ENCODE results near the gene THSD4.

THSD4 gene

DNA sequence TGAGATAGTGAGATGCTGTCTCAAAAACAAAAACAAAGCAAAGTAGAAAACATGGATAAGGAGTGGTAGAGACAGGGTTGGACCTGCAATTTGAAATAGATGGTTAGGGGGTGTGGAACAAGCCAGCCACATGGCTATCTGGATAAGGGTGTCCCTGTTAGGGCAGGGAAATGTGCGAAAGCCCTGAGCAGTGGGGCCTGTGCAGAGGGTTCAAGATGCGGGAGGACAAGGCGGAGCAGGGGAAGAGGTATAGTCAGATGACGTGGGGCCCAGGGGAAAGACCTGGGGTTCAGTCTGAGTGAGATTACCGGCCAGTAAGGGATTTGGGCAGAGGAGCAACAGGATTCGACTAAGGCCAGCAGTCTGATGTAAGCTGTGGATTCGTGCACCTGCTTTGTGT lies 676.7 kb downstream of the THSD4 start:
- H3K4me3 ChIP-seq (ENCODE audit: low read depth in 1 of 2, low read length in 2 of 2): no peak overlapping the region
- H3K36me3 ChIP-seq (ENCODE audit: insufficient read depth, low read length): no peaks in the 10 kb centered on the region
- H3K27ac ChIP-seq (ENCODE audit: low read depth, low read length): no peak overlapping the region
- no peaks in the 10 kb centered on the region for H3K27me3 ChIP-seq (ENCODE audit: control insufficient read depth in 1 of 2, insufficient read depth in 2 of 2, low read length in 2 of 2)
- H3K4me1 ChIP-seq (ENCODE audit: insufficient read depth, low read length): no peaks in the 10 kb centered on the region
- H3K9me3 ChIP-seq (ENCODE audit: low read length): no peaks in the 10 kb centered on the region
- H3K9ac ChIP-seq (ENCODE audit: low read length): no peak overlapping the region

DNA sequence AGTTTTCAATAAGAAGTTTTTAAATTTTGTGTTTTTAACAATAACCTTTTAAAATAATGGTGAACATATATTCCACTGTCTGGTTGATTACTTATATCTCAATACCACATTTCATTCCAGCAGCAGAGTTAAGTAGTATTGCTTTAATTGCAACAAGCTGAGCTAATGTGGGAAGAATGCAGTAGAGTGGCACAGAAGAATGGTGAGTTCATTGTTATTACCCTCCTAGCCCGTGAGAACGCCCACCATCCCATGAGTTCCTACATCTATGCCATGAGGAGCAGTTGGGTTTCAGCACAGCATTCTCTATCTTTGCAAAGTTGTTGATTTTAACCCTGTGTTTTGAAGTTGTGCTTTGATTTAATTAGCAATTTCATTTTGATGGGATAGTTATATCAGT lies 677.2 kb downstream of the THSD4 start:
- H3K9me3 ChIP-seq (ENCODE audit: low read length): no peaks in the 10 kb centered on the region
- H3K9ac ChIP-seq (ENCODE audit: low read length): no peak overlapping the region
- no peaks in the 10 kb centered on the region for H3K27me3 ChIP-seq (ENCODE audit: control insufficient read depth in 1 of 2, insufficient read depth in 2 of 2, low read length in 2 of 2)
- no peak overlapping the region for H3K27ac ChIP-seq (ENCODE audit: low read depth, low read length)
- no peaks in the 10 kb centered on the region for H3K4me1 ChIP-seq (ENCODE audit: insufficient read depth, low read length)
- no peak overlapping the region for H3K4me3 ChIP-seq (ENCODE audit: low read depth in 1 of 2, low read length in 2 of 2)
- H3K36me3 ChIP-seq (ENCODE audit: insufficient read depth, low read length): no peaks in the 10 kb centered on the region

DNA sequence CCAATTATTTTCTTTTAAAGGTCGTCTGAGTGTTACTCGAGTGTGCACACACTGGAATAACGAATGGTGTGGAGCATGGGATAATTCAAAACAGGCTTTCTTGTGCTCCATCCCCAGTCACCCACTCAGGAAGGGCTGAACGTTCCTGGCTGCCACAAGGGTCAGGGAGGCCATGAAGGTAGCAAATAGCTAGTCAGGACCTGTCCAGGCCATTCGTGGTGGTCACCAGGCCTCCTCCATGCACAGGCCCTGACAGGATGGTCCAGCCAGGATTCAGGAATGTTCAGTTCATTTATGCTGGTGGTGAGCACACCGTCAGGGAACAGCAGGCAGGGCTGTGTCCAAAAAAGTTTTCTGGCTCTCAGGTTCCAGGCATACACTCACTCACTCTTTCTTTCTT lies 683.4 kb downstream of the THSD4 start:
- no peaks in the 10 kb centered on the region for H3K4me1 ChIP-seq (ENCODE audit: insufficient read depth, low read length)
- H3K9ac ChIP-seq (ENCODE audit: low read length): no peak overlapping the region
- no peaks in the 10 kb centered on the region for H3K36me3 ChIP-seq (ENCODE audit: insufficient read depth, low read length)
- H3K27ac ChIP-seq (ENCODE audit: low read depth, low read length): no peak overlapping the region
- H3K9me3 ChIP-seq (ENCODE audit: low read length): no peaks in the 10 kb centered on the region
- no peaks in the 10 kb centered on the region for H3K27me3 ChIP-seq (ENCODE audit: control insufficient read depth in 1 of 2, insufficient read depth in 2 of 2, low read length in 2 of 2)
- no peak overlapping the region for H3K4me3 ChIP-seq (ENCODE audit: low read depth in 1 of 2, low read length in 2 of 2)

DNA sequence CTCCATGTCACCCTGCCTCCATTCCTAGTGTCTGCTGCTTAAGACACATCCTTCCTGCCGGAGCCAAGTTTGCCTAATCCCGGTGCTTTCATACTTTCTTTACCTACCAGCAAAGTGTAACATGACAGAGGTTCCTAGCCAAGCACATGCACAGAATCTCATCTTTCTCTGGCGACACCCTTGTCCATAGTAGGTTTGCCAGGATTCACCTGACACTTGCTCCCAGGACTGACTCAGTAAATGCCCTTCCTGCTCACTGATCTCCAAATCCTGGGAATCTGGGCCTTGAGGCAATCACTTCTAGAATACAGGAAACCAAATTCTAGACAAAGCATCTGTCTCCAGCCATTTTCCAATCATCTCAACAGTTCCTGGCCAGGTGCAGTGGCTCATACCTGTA lies 684.9 kb downstream of the THSD4 start:
- Histone ChIP-seq H3K36me3 (ENCODE audit: insufficient read depth, low read length) (no peaks in the 10 kb centered on the region), H3K4me3 (ENCODE audit: low read depth in 1 of 2, low read length in 2 of 2) (no peak overlapping the region), H3K27ac (ENCODE audit: low read depth, low read length) (no peak overlapping the region), H3K9me3 (ENCODE audit: low read length) (no peaks in the 10 kb centered on the region), H3K27me3 (ENCODE audit: control insufficient read depth in 1 of 2, insufficient read depth in 2 of 2, low read length in 2 of 2) (no peaks in the 10 kb centered on the region), H3K9ac (ENCODE audit: low read length) (no peak overlapping the region), H3K4me1 (ENCODE audit: insufficient read depth, low read length) (no peaks in the 10 kb centered on the region)

DNA sequence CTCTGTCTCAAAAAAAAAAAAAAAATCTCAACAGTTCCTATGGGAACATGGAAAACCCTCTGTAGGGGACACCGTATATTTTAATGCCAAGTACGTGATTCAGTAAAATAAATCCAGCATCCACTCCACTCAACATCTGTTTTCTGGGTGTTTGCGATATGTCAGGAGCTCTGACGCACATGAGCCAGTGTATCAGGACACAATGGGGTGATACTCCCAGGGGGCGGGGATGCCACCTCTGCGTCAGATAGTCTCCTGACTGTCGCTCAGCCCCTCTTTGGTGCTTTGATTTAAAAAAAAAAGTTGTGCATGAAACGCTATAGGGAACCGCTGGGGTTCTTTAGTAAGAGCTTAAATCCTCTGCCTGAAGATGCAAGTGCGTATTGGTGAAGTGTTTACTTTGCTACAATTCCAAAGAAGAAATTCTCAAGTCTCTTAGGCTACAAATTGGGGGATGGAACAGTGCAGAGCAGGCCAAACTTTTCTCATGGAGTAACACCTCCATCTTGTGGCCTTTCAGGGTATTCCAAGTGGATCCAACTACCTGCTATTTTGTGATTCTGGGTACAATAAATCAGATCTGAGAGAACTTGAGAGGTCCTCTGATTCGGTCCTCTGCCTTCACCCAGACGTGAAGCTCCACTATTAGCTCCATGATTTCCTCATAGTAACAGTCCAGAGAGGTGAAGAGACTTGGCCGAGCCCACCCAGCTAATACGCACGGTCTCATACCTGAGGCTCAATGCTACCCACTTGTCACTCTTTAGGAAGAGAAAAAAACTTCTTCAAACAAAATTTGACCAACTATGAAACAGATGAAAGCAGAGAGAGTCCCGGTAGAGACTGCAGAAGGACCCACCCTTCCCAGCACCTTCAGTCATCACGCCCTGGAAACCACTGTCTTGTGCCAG lies 685.8 kb downstream of the THSD4 start:
- Histone ChIP-seq H3K4me1 (ENCODE audit: insufficient read depth, low read length) (no peaks in the 10 kb centered on the region), H3K4me3 (ENCODE audit: low read depth in 1 of 2, low read length in 2 of 2) (no peak overlapping the region), H3K36me3 (ENCODE audit: insufficient read depth, low read length) (no peaks in the 10 kb centered on the region), H3K27ac (ENCODE audit: low read depth, low read length) (no peak overlapping the region), H3K9ac (ENCODE audit: low read length) (no peak overlapping the region), H3K27me3 (ENCODE audit: control insufficient read depth in 1 of 2, insufficient read depth in 2 of 2, low read length in 2 of 2) (no peaks in the 10 kb centered on the region), H3K9me3 (ENCODE audit: low read length) (no peaks in the 10 kb centered on the region)

DNA sequence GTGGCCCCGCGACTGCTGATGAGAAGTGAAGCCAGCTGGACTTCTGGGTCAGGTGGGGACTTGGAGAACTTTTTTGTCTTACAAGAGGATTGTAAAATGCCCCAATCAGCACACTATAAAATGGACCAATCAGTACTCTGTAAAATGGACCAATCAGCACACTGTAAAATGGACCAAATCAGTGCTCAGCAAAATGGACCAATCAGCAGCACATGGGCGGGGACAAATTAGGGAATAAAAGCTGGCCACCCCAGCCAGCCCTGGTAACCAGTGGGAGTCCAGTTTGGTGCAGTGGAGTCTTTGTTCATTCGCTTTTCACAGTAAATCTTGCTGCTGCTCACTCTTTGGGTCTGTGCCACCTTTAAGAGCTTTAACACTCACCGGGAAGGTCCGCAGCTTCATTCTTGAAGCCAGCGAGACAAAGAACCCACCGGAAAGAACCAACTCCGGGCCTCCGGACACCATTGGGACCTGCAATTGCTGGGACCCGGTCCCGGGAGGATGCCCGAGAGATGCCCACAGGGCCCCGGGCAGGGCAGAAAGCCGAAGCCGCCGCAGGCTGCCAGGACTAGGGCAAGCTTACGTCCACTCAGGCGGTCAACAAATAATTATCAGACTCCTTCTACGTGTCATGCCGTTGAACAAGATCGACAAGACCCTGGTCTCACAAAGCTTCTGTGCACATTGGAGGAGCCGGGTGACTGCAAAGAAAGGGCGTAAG lies 686.8 kb downstream of the THSD4 start:
- Histone ChIP-seq H3K4me3 (ENCODE audit: low read depth in 1 of 2, low read length in 2 of 2) (no peak overlapping the region), H3K4me1 (ENCODE audit: insufficient read depth, low read length) (no peaks in the 10 kb centered on the region), H3K27ac (ENCODE audit: low read depth, low read length) (no peak overlapping the region), H3K9me3 (ENCODE audit: low read length) (no peaks in the 10 kb centered on the region), H3K27me3 (ENCODE audit: control insufficient read depth in 1 of 2, insufficient read depth in 2 of 2, low read length in 2 of 2) (no peaks in the 10 kb centered on the region), H3K36me3 (ENCODE audit: insufficient read depth, low read length) (no peaks in the 10 kb centered on the region), H3K9ac (ENCODE audit: low read length) (no peak overlapping the region)

DNA sequence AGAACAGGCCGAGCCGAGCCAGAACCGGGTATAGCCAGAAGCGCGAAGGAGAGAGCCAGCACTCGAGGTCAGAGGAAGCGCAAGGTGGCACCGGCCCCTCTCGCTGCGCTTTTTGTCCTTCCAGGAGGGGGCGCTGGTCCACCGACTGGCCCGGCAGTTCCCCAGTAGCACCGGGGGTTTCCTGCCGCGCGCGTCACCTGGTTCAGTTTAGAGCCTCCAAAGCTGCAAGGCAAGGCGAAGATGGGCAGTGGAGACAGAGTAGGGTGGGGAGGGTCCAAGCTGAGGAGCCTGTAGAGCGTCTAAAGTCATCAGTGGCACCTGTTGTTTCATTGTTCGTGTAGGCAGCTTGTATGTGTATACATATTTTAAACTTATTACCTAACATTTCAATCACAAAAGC lies 687.5 kb downstream of the THSD4 start:
- Histone ChIP-seq H3K9ac (ENCODE audit: low read length) (no peak overlapping the region), H3K27ac (ENCODE audit: low read depth, low read length) (no peak overlapping the region), H3K36me3 (ENCODE audit: insufficient read depth, low read length) (no peaks in the 10 kb centered on the region), H3K4me3 (ENCODE audit: low read depth in 1 of 2, low read length in 2 of 2) (no peak overlapping the region), H3K9me3 (ENCODE audit: low read length) (no peaks in the 10 kb centered on the region), H3K4me1 (ENCODE audit: insufficient read depth, low read length) (no peaks in the 10 kb centered on the region), H3K27me3 (ENCODE audit: control insufficient read depth in 1 of 2, insufficient read depth in 2 of 2, low read length in 2 of 2) (no peaks in the 10 kb centered on the region)

DNA sequence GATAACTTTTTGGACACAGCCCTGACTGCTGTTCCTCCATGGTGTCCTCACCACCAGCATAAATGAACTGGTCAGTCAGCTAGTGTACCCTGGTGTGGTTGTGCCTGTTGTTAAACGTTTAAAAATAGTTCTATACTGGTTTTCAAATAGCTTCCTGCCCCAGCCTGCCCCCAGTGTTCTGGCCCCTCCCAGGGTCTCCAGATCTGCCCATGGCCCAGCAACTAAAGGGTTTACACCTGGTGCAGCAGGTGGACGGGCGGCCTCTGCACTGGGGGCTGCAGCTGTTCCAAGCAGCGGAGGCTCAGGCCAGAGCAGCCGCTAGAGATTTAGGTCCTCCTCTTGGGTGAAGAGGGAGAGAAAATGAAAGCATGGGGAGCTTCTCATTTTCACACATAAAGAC lies 689.0 kb downstream of the THSD4 start:
- no peaks in the 10 kb centered on the region for H3K9me3 ChIP-seq (ENCODE audit: low read length)
- H3K36me3 ChIP-seq (ENCODE audit: insufficient read depth, low read length): no peaks in the 10 kb centered on the region
- H3K4me1 ChIP-seq (ENCODE audit: insufficient read depth, low read length): no peaks in the 10 kb centered on the region
- H3K9ac ChIP-seq (ENCODE audit: low read length): no peak overlapping the region
- no peaks in the 10 kb centered on the region for H3K27me3 ChIP-seq (ENCODE audit: control insufficient read depth in 1 of 2, insufficient read depth in 2 of 2, low read length in 2 of 2)
- H3K27ac ChIP-seq (ENCODE audit: low read depth, low read length): no peak overlapping the region
- no peak overlapping the region for H3K4me3 ChIP-seq (ENCODE audit: low read depth in 1 of 2, low read length in 2 of 2)

DNA sequence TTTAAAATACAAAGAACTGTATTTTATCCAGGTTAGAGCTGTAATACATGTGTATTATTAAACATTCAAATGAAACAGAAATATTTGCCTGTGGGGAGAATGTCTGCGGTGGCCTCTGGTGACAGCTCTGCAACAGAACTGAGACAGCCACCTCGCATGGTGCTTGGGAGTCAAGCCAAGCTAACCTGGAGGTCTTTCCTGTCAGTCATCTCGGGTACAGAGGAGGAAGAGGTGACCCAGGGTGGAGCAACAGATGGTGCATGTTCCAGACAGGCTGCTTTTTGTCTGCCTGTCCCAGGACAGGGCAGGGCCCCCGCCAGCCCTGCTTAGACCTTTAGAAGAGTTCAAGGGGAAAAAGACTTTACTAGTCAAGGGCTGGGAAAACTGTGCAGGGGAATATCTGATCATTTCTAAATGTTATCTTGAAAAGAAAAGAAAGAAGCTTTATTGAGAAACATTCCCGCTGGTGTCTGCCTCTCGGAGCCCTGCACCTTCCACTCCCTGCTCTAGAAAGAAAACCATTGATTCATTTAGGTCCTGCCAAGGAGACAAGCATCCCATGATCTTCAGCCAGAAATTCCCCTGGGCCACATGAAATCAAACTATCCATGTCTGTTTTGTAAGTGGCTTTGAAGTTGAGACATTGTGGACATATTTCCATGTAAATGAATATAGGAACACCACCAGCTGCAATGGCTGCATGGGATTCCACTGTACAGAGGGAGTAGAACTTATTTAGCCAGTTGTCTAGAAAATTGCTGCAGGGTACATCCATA lies 689.6 kb downstream of the THSD4 start:
- no peaks in the 10 kb centered on the region for H3K36me3 ChIP-seq (ENCODE audit: insufficient read depth, low read length)
- H3K9ac ChIP-seq (ENCODE audit: low read length): no peak overlapping the region
- H3K9me3 ChIP-seq (ENCODE audit: low read length): no peaks in the 10 kb centered on the region
- H3K27ac ChIP-seq (ENCODE audit: low read depth, low read length): no peak overlapping the region
- H3K27me3 ChIP-seq (ENCODE audit: control insufficient read depth in 1 of 2, insufficient read depth in 2 of 2, low read length in 2 of 2): no peaks in the 10 kb centered on the region
- no peak overlapping the region for H3K4me3 ChIP-seq (ENCODE audit: low read depth in 1 of 2, low read length in 2 of 2)
- H3K4me1 ChIP-seq (ENCODE audit: insufficient read depth, low read length): no peaks in the 10 kb centered on the region

DNA sequence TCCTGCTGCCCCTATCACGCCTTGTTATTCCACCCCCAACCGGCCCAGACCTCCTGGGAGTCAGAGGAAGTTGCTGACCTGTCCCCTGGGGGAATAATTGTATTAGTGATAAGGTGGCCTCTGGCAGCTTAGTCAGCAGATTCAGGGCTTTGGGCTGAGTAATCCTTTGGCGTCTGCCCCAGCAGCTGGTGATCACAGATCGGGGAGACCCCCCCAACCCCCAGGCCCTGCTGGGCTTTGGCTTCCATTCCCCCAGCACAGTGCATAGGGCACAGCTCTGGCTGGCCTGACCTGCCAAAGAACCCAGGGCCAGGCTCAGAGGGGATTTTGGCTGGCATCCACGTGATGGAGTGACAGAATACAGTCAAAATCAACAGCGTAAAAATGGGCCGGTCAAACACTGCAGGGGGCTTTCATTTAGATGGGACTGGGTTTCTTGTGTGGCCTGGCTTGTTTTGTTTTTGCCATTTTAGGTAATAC lies 691.2 kb downstream of the THSD4 start:
- Histone ChIP-seq H3K27me3 (ENCODE audit: control insufficient read depth in 1 of 2, insufficient read depth in 2 of 2, low read length in 2 of 2) (no peaks in the 10 kb centered on the region), H3K4me1 (ENCODE audit: insufficient read depth, low read length) (no peaks in the 10 kb centered on the region), H3K9me3 (ENCODE audit: low read length) (no peaks in the 10 kb centered on the region), H3K4me3 (ENCODE audit: low read depth in 1 of 2, low read length in 2 of 2) (no peak overlapping the region), H3K9ac (ENCODE audit: low read length) (no peak overlapping the region), H3K36me3 (ENCODE audit: insufficient read depth, low read length) (no peaks in the 10 kb centered on the region), H3K27ac (ENCODE audit: low read depth, low read length) (no peak overlapping the region)

DNA sequence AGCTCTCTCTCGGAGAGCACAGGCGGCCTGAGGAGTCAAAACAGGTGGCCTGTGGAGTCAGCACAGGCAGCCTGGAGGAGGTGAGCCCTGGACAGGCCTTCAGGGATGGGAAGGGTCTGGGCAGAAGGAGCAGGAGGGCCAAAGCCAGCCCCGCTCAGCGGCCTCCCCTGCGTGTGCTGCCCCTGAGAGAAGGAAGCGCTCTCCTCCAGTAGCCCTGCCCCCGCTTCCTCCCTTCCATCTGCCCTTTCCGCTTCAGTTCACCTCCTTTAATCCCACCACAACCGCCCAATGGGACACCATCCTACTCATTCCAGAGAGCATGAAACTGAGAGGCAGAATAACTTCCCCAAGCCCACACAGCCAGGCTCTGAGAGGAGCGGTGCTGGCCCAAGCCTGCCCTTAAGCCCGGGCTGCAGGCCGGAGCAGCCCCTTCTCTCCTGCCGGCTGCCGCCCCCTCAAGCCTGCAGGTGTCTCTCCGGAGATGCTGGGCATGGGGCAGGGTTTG lies 691.9 kb downstream of the THSD4 start:
- no peaks in the 10 kb centered on the region for H3K27me3 ChIP-seq (ENCODE audit: control insufficient read depth in 1 of 2, insufficient read depth in 2 of 2, low read length in 2 of 2)
- H3K9me3 ChIP-seq (ENCODE audit: low read length): no peaks in the 10 kb centered on the region
- H3K4me3 ChIP-seq (ENCODE audit: low read depth in 1 of 2, low read length in 2 of 2): no peak overlapping the region
- H3K36me3 ChIP-seq (ENCODE audit: insufficient read depth, low read length): no peaks in the 10 kb centered on the region
- H3K9ac ChIP-seq (ENCODE audit: low read length): no peak overlapping the region
- no peaks in the 10 kb centered on the region for H3K4me1 ChIP-seq (ENCODE audit: insufficient read depth, low read length)
- H3K27ac ChIP-seq (ENCODE audit: low read depth, low read length): no peak overlapping the region

Data from muscle layer of colon (tissue), 2 donors.